Urinary bladder (tissue), 4 donors: ENCODE results near the gene IFITM1. TPM values are rescaled to one million over a fixed set of nuclear protein-coding genes. Genes with fewer than 3 reads are reported as not detected.
"Not testable (repeated sequence)": the region's sequence is repeated elsewhere in the genome, so short reads cannot be mapped to it uniquely, and the experiment has no call there.

Experiments
- DNase-seq: peaks from one replicate; pipeline ENCODE4 v3.0.0-alpha.2; 2015; ENCODE audit errors: extremely low spot score
- H3K27ac ChIP-seq: one replicate; pipeline ENCODE4 v1.5.1; 2013; ENCODE audit warnings: low read depth, mild to moderate bottlenecking, moderate library complexity
- H3K36me3 ChIP-seq: one replicate; pipeline ENCODE4 v1.6.1; 2013; ENCODE audit warnings: mild to moderate bottlenecking, moderate library complexity; ENCODE audit not compliant: insufficient read depth
- H3K4me1 ChIP-seq: one replicate; pipeline ENCODE4 v1.6.1; 2013; ENCODE audit warnings: mild to moderate bottlenecking, moderate library complexity; ENCODE audit not compliant: insufficient read depth
- H3K4me3 ChIP-seq: one replicate; pipeline ENCODE4 v1.5.1; 2013; ENCODE audit warnings: low read depth, low read length
- WGBS: extraction: QIAGEN DNeasy Blood & Tissue Kit; methylation state at CpG from one replicate; pipeline ENCODE4 v1.1.7; 2013; 5-methylcytosine and 5-hydroxymethylcytosine counted together
- polyA plus RNA-seq: library from polyadenylated mRNA; stranded (reverse); fragments of 200-250 nt; gene quantifications from one replicate; pipeline ENCODE4 v1.2.3, GENCODE V29; 2013
- total RNA-seq: library from RNA; depleted of rRNA; stranded (reverse); fragments of >200 nt; gene quantifications from one replicate; pipeline ENCODE4 v1.2.3, GENCODE V29; 2014
- donor health status: healthy with polysubstance abuse.
- donor health status: healthy.

IFITM1 gene
- total and polyA plus RNA-seq, 2 donors, result 20.9 to 599 TPM

- Histone ChIP-seq H3K27ac (peak overlapping the region; percentile 79), H3K4me1 (peaks cover 2% of the 10 kb centered on the region), H3K36me3 (no peaks in the 10 kb centered on the region), H3K4me3 (peak overlapping the region; percentile 66)
- no peak for DNase-seq
- 31% methylated on average over 64 of the region's 64 CpGs for WGBS
These were observed 2.3 kb downstream of the IFITM1 start for GRCh38 chr11:316031-316701.

GRCh38 chr11:316891-317301, 3.1 kb downstream of the IFITM1 start:
- no peak for DNase-seq
- H3K36me3 ChIP-seq, result no peaks in the 10 kb centered on the region
- H3K4me1 ChIP-seq, result peaks cover 2% of the 10 kb centered on the region
- peak overlapping the region; percentile 79 for H3K27ac ChIP-seq
- no peak overlapping the region for H3K4me3 ChIP-seq
- WGBS, result 85% methylated on average over 7 of the region's 7 CpGs

GRCh38 chr11:317668-318404, 4.0 kb downstream of the IFITM1 start:
- 35% methylated on average over 16 of the region's 30 CpGs for WGBS
- DNase-seq, H3K4me3 ChIP-seq, H3K4me1 ChIP-seq, H3K27ac ChIP-seq, H3K36me3 ChIP-seq: not testable (repeated sequence)

GRCh38 chr11:318405-319120, 4.7 kb downstream of the IFITM1 start:
- not testable (repeated sequence) for H3K36me3 ChIP-seq, H3K4me1 ChIP-seq, DNase-seq
- Histone ChIP-seq H3K27ac (peak overlapping the region; percentile 80), H3K4me3 (peak overlapping the region; percentile 67)
- under 1% methylated on average over 13 of the region's 79 CpGs for WGBS

GRCh38 chr11:319121-319887, 5.5 kb downstream of the IFITM1 start:
- not testable (repeated sequence) for DNase-seq, H3K36me3 ChIP-seq, H3K4me1 ChIP-seq
- peak overlapping the region; percentile 67 for H3K4me3 ChIP-seq
- WGBS, result 6% methylated on average over 20 of the region's 29 CpGs
- H3K27ac ChIP-seq, result peak overlapping the region; percentile 55

- peak overlapping the region; percentile 55 for H3K27ac ChIP-seq
- DNase-seq, H3K4me1 ChIP-seq, H3K36me3 ChIP-seq: not testable (repeated sequence)
- WGBS, result 5% methylated on average over 9 of the region's 10 CpGs
- H3K4me3 ChIP-seq, result peak overlapping the region; percentile 67
These were observed 6.0 kb downstream of the IFITM1 start for GRCh38 chr11:319888-320273.

GRCh38 chr11:324156-324555, 10.3 kb downstream of the IFITM1 start:
- no peaks in the 10 kb centered on the region for H3K4me1 ChIP-seq
- WGBS, result 52% methylated on average over 11 of the region's 11 CpGs
- H3K27ac ChIP-seq, result peak overlapping the region; percentile 39
- H3K4me3 ChIP-seq, result no peak overlapping the region
- DNase-seq, result no peak
- H3K36me3 ChIP-seq, result no peaks in the 10 kb centered on the region

- H3K4me3 ChIP-seq, H3K36me3 ChIP-seq, H3K4me1 ChIP-seq, DNase-seq: not testable (repeated sequence)
- H3K27ac ChIP-seq, result peak overlapping the region; percentile 39
- WGBS, result 23% methylated on average over 29 of the region's 34 CpGs
These were observed 11.0 kb downstream of the IFITM1 start for GRCh38 chr11:324593-325517.

GRCh38 chr11:325796-326591, 12.2 kb downstream of the IFITM1 start:
- peak overlapping the region; percentile 83 for H3K27ac ChIP-seq
- H3K4me1 ChIP-seq, result no peaks in the 10 kb centered on the region
- no peak for DNase-seq
- 85% methylated on average over 30 of the region's 30 CpGs for WGBS
- no peaks in the 10 kb centered on the region for H3K36me3 ChIP-seq
- H3K4me3 ChIP-seq, result no peak overlapping the region

GRCh38 chr11:326592-326841, 12.7 kb downstream of the IFITM1 start:
- WGBS, result 66% methylated on average over 6 of the region's 6 CpGs
- Histone ChIP-seq H3K4me1 (no peaks in the 10 kb centered on the region), H3K4me3 (no peak overlapping the region), H3K36me3 (no peaks in the 10 kb centered on the region), H3K27ac (peak overlapping the region; percentile 83)
- DNase-seq, result no peak

- Histone ChIP-seq H3K36me3 (no peaks in the 10 kb centered on the region), H3K27ac (peak overlapping the region; percentile 83), H3K4me3 (no peak overlapping the region), H3K4me1 (no peaks in the 10 kb centered on the region)
- 25% methylated on average over 19 of the region's 19 CpGs for WGBS
- DNase-seq, result no peak
These were observed 13.2 kb downstream of the IFITM1 start for GRCh38 chr11:326842-327580.

- WGBS, result 95% methylated on average over 3 of the region's 3 CpGs
- no peaks in the 10 kb centered on the region for H3K4me1 ChIP-seq
- no peak overlapping the region for H3K27ac ChIP-seq
- no peaks in the 10 kb centered on the region for H3K36me3 ChIP-seq
- H3K4me3 ChIP-seq, result no peak overlapping the region
- DNase-seq, result no peak
These were observed 13.7 kb downstream of the IFITM1 start for GRCh38 chr11:327581-327923.
